ENCODE measurements around the gene SESN3.
"Not testable (repeated sequence)": the region's sequence is repeated elsewhere in the genome, so short reads cannot be mapped to it uniquely, and the experiment has no call there.

The SESN3 gene

DNA sequence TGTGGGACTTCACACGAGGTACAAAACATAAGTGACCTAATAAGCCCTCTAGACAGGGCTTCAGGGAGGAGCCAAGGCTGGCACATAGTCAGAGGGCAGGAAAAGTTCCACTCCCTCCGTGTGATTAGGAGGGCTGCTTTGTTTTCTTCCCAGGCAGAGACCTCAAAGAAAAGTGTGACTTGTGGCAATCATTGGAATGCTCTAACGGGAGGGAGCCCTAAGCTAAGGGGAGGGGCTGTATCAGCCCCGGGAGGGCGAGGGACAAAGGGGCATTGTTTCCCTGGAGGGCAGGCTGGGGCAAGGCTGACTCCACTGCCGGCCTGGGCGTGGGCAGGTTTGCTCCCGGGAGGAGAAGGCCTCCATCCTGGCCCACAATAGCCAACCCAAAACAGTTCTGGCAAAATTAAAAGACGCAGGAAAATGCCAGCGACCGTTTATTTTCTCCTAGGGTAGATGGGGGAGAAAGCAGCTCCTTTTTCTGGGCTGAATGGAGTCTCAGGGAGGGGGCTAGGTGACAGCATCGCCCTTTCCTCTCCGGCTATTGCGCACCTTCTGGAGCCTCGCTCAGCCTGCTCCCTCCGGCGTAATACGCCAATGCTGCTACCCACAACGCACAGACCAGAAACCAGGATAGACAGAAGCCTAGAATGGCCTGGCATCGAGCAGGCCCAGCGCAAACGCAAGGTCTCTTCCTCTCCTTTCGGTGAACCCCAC, 81.2 kb downstream of the SESN3 start:
- DNase-seq, result no peak

DNA sequence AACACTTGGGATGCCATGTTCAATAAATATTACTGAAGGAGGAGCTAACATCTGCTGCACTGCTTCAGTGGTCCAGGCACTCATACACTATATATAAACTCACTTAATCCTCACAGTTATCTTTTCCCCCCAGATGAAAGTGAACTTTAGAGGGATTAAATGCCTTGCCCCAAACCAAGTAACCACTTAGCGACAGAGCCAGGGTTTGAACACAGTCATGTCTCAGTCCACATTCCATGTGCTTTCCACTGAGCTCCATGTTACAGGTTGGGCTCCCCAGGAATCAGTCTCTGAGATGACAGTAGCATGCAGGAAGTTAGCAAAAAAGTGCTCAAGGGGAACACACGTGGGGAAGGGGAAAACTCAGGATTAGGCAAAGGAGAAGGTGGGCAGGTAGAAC, 82.1 kb downstream of the SESN3 start:
- no peak for DNase-seq

DNA sequence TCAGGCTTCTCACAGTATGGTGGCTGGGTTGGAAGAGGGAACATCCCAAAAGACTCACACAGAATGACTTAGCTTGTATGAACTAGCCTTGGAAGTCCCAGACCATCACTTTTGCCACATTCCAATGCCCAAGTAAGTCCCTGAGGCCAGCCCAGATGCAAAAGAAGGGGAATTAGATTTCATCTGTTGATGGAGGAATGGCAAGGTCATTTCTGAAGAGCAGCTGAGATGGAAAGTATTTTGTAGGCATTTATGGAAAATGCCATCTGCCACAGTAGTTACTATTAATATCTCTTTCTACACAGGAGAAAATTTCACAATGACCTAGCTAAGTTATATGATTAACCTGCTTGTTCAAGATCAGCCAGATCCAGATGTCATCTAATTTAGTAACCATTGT, 82.6 kb downstream of the SESN3 start:
- DNase-seq, result no peak

DNA sequence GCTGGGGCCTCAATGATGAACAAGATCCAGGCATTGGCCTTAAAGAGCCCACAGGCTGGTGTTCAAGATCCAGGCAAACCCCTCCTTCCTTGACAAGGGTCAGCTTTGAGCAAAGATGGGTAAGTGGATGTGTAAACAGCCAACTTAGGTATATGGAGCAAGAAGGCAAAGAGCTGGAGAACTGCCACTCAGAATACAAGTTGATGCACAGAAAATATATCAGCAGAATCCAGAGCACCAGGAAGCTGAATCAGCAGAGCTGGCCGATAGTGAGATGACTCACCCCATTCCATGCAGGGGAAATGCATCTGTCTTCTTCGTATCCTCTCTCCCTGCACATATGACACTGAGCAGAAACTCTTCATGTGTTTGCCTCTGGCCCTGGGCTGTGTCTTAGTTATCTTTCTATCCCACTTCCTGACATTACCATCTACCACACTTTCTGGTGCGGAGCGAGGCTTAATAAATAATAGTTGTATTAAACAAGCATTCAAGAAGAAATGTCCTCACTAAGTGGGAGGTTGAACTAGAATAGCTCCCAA, 83.6 kb downstream of the SESN3 start:
- DNase-seq, result no peak

DNA sequence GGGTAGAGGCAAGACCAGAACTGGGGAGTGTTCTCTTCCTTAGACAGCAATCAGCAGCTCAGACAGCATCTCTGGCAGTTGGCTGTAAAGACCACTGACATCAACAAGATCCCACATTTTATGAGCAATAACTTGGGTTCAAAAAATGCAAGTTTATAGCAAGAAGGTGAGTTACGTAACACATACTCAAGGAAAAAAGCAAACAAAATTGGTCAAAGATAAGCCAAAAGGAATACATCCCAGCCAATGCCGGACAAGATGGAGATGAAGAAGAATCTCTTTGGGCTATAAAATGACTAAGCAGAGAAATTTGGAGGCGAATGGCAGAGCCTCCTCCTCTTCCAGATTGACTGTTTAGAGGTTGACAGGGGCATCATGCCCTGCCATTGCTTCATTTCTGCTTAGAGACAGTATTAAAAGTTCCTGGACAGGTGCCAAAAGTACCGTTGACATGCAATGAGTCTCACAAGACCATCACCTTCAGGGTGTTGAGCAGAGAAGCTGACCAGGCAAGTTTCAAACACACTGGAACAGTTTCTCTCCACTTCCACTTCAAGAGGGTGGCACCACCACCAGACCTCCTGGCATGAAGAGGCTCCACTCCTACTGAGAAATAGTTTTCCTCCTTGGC, 85.5 kb downstream of the SESN3 start:
- no peak for DNase-seq

DNA sequence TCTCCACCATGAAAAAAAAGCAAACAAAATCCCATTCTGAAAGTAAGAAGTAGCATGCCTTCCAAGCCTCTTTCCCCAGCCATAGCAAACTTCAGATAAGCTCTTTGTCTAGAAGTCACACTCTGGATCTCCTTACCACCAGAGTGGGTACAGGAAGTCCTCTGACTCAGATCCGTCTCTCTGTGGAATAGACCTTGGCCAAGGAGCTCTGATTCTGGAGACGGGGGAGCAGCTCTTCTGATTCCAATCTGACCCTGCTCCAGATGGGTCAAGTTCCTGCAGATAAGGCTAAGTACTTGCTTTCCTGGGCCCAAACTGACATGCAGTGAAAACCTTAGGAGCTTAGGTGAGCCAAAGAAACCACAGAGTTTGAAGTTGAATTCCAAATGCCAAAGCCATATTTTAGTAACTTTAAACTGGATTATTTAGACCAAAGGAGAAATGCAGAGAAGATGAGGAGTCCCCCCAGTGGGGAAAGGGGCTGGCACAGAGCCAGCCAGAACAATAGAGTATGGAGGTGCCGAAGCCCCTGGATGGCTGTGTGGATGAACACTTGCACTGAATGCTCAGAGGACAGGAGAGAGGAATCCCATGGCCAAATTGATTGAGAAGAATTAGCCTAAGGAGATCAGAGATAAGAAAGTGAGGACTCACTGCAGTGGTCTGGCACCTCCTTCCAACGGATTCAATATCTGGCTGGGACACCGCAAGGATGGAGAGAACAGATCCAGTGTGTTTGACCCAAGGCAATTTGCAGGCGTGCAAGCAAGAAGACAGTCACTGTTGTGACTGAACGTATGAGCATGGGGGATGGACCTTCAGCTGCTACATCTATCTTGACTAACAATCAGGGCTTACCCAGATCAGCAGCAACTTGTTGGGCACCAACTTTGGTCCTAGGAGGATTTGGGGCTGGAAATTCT, 86.4 kb downstream of the SESN3 start:
- DNase-seq, result no peak

DNA sequence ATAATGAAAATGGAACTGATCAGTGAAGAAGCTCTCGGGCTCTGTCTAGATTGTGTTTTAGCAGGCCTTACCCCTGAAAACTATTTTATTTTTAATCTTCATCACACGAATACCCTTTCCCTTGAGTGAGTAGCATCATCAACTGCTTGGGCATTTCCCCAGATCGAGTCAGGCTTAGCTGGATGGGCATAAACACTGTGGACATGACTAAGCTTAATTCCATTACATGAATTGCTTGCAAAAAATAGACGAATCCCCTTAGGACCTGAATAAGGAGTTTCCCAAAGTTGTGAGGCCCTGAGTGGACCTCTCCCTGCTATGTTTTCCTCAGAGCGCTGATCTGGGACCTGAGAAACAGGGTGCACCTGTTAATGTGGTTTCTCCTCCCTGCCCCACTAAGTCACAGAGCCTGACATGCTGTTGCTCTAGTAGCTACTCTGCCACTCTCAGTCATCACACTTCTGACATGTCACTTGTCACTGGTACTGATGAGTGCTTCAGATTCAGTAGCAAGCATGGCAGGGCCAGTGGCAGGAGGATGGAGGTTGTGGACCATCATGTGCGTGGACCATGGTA, 87.8 kb downstream of the SESN3 start:
- no peak for DNase-seq

DNA sequence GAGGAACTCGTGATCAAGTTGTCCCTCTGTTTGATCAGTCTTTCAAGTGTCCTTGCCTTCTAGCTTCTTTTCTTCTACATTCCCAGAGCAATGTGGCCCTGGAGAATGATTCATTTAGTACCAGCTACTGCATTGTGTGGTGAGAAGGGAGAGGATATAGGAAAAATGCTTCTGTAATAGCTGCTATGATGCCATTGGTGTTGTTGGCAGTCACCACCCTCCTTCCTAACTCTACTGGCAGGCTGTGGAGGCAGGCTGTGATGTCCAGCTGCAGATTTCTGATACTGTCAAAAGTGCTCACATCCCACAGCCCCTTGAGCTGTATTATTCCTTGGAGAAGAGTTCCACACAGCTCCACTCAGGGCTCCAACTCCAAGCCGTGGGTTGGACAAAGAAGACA, 88.6 kb downstream of the SESN3 start:
- DNase-seq, result no peak

DNA sequence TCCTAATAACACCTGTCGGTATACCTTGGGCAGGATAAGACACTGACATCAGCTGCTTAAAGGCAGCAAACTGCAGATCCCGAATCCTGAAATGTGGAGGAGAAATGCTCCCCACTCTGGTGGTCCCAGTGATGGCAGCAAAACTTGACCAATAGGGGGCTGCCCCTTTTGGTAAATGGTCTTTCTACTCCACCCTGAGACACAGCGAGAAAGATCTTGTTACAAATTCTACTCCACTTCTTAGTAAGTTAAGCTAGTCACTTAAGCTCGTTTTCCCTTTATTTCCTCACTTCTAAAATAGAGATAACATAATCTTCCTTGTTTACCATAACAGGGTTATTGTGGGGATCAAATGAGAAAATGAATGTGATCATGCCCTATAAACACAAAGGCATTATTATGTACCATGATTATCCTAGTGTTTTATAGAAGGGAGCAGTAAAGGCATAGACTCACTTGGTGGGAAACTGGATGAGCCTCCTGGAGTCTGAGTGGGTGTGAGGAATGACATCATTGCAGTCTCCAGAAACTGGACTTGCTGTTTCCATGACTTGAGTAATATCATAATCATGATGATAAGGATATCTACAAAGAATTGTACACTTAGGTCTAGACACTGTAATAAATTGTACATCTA, 90.5 kb downstream of the SESN3 start:
- DNase-seq, result no peak

DNA sequence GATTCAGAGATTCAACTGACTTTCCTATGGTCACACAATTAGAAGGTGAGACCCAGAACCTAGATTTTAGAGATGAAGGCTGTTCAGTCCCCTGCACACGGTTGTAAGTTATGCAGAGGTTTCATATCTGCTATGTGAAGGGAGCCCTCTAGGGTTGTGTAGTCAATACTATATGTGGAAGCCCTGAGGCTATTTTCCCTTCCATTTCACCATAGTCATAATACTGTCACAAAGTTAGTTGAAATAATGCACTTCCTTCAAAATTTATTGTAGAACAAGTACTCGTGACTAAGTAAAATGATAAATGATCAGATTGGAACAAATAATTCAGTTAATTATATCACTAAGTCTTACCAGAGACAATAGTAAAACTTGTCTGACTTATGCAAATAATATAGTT, 92.6 kb downstream of the SESN3 start:
- DNase-seq, result no peak

DNA sequence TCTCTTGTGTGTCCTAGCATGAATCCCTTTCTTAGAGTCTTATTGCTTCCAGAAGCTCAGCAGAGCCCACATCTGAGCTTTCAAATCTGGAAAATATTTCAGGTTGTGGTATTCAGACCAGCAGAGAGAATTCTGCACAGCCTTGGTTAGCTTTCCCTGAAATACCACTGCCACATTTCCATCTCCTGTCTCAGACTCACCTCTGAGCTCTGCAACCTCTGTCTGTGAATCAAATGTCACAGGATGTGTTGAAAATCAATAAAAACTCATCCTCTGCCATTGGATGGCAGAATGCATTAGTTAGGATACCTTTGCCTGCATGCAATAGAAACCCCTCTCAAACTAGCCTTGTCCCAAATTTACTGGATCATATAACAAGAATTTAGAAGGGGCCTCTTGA, 93.7 kb downstream of the SESN3 start:
- no peak for DNase-seq

DNA sequence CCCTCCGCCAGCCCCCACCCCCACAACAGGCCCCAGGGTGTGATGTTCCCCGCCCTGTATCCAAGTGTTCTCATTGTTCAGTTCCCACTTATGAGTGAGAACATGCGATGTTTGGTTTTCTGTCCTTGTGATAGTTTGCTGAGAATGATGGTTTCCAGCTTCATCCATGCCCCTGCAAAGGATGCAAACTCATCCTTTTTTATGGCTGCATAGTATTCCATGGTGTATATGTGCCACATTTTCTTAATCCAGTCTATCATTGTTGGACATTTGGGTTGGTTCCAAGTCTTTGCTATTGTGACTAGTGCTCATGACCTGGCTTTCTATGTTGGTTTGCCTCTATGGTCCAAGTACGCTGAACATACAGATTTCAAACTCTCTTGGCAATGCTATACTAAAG, 94.3 kb downstream of the SESN3 start:
- DNase-seq, result not testable (repeated sequence)

DNA sequence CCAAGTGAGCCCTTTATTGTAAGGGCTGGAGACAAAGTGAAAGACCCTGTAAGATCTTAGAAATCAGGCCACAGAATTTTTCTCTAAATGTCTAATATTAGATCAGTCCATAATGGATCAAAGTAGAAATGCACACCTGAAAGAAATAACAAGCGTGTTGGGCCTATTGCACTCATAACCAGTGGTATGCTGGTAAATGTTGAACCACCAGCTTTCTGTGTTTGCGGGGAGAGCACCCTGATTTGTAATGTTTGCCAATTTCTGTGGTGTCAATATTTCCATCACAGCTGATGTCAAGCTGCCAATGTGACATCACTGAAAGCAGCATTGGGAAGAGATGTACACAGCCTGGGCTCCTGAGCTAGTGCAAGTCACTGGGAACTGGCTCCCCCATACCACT, 95.1 kb downstream of the SESN3 start:
- DNase-seq, result no peak

DNA sequence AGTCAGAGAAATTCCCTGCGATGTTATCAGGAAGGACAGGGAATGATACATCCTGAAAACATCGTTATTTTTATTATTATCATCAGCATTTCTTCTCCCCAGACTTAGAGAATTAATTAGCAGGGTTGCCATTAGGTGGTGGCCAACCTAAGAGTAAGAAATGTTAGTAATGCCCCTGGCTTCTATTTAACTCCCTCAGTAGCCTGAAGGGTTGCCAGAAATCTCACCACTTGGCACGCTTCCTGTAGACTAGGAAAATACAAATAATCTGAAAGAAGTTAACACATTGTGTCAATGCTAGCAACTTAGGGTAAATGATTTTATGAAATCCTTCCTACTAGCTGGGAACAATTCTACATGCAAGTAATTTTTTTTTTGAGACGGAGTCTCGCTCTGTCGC, 95.8 kb downstream of the SESN3 start:
- no peak for DNase-seq

DNA sequence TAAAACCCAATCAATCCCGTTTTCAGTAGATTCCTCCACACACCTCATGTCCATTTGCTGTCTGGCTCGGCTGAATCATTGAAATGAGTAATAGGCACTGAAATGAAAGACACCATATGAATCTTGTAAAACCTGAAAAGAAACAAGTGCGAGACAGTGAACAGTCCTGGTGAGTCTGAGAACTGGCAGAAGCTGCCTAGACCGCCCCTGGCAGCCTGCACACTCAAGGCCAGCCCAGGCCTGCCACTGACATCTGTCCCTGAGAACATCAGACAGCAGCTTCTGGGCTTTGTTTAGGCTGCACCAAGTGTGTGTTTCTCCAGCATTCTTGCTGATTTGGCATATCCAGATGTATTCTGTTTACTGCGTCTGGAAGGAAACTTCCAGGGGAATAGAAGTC, 96.5 kb downstream of the SESN3 start:
- no peak for DNase-seq

DNA sequence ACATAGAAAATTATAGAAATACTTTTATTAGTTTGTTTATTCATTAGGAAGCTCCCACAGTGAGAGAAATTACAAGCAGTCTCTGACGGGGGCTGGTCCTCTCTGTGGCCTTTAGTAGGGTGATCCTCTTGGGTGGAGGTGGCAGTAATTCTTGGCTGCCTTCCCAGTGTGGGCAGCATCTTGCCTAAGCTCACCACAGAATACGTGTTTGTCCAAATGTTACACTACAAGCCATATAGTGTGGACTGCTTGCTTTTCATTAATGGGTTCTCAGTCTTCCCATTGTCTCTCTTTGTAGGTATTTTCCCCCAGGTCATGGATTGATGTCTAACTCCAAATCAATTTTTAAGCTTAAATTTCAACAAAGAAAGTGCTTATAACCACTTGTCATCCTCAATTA, 98.0 kb downstream of the SESN3 start:
- no peak for DNase-seq

DNA sequence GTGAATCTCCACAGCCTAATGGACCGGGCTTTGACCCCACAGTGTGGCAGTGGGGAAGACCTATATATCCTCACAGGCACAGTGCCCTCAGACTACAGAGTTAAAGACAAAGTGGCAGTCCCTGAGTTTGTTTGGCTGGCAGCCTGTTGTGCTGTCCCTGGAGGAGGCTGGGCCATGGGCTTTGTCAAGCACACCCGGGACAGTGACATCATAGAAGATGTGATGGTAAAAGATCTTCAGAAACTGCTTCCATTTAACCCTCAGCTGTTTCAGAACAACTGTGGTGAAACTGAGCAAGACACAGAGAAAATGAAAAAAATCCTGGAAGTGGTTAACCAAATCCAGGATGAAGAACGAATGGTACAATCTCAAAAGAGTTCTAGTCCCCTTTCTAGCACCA, 102.4 kb downstream of the SESN3 start:
- DNase-seq, result no peak

DNA sequence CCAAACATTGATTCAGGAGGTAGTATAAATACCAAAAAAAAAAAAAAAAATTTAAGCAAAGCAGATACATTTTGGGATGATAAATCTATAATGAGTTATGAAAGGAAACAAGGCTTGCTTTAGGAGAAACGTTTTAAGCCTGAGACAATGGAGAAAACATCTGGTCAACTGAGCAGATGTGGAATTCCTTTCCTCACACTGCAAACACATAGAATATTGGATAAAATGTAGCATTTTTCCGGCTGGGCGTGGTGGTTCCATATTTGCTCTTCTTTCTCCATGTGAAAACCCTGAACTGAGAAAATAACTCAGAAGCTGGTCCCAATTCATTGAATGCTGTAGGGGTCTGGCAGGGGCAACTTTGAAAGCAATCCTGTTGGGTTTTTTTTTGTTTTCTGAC, 107.4 kb downstream of the SESN3 start:
- no peak for DNase-seq

DNA sequence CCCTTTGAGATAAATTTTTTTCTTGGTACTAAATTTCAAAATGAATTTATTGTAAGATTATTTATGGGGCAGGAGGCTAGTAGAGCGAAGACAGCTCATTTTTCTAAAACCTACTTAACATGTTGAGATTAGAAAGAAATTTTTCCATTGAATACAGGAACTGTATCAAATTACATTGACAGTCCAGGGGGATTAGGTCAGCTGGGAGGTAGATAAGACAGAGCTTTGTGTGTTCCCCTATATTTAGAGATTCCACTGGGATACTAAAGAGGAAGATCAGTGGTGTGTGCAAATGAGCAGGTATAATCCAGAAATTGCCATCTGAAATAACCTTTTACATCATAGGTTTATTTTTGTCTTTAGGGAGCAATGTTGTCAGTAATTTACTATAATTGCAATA, 109.3 kb downstream of the SESN3 start:
- DNase-seq, result no peak

DNA sequence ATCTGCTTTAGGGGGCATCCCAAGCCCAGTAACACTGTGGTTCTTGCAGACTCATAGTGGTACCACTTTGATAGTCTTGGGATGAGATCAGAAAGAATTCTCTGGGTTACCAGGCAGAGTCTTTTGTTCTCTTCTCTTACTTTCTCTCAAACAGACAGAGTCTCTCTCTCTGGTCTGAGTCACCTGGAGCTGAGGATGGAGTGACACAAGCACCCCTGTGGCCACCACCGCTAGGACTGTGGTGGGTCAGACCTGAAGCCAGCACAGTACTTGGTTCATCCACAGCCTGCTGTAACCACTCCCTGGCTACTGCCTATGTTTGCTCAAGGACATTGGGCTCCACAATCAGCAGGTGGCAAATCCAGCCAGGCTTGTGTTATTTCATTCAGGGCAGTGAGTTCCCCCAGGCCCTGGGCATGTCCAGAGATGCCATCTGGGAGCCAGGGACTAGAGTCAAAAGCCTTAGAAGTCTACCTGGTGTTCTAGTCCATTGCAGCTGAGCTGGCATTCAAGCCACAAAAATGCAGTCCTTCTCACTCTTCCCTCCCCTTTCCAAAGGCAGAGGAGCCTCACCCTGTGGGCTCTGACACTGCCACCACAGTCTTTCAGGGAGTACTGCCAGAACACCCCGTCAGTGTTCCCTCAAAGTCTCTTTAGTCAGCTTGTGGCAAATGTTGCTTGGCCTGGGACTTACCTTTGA, 111.5 kb downstream of the SESN3 start:
- DNase-seq, result no peak

DNA sequence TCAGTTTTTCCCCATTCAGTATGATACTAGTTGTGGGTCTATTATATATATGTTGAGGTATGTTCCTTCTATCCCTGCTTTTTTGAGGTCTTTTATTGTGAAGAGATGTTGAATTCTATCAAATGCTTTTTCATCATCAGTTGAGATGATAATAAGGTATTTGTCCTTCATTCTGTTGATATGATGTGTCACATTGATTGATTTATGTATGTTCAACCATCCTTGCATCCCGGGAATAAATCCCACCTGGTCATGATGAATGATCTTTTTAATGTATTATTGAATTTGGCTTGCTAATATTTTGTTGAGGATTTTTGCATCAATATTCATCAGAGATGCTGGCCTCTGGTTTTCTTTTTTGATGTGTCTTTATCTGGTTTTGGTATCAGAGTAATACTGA, 115.4 kb downstream of the SESN3 start:
- DNase-seq, result no peak

Data from stimulated activated CD4-positive, alpha-beta T cell treated with anti-CD3 and anti-CD28 coated beads, Interleukin-2, amount 100 ng/mL, for 24 hours (primary cell).